ENCODE data around the gene IRF2BP2.

IRF2BP2 gene

GRCh38 chr1:234583755-234584419, 26.1 kb downstream of the IRF2BP2 start:
- TF ChIP-seq CTCF (conservative IDR thresholded peaks at IDR 0.05; ENCODE audit: low read depth, low read length) = no peak
- DNase-seq (ENCODE audit: low read depth) = no peak
- no peak overlapping the region for H3K4me3 ChIP-seq (ENCODE audit: low read depth, low read length)

- DNase-seq (ENCODE audit: low read depth) = peak; percentile 58
Observed at GRCh38 chr1:234582681-234583301, 27.2 kb downstream of the IRF2BP2 start.

GRCh38 chr1:234582186-234582585, 27.8 kb downstream of the IRF2BP2 start:
- no peak for DNase-seq (ENCODE audit: low read depth)
- TF ChIP-seq CTCF (conservative IDR thresholded peaks at IDR 0.05; ENCODE audit: low read depth, low read length) = no peak

More at GRCh38 chr1:234582681-234583301, 27.2 kb downstream of the IRF2BP2 start:
- TF ChIP-seq CTCF (conservative IDR thresholded peaks at IDR 0.05; ENCODE audit: low read depth, low read length) = no peak
- no peak overlapping the region for H3K4me3 ChIP-seq (ENCODE audit: low read depth, low read length)

GRCh38 chr1:234581063-234581714, 28.8 kb downstream of the IRF2BP2 start:
- H3K4me3 ChIP-seq (ENCODE audit: low read depth, low read length) = no peak overlapping the region
- no peak for DNase-seq (ENCODE audit: low read depth)
- no peak for TF ChIP-seq CTCF (conservative IDR thresholded peaks at IDR 0.05; ENCODE audit: low read depth, low read length)

More at GRCh38 chr1:234582186-234582585, 27.8 kb downstream of the IRF2BP2 start:
- H3K4me3 ChIP-seq (ENCODE audit: low read depth, low read length) = no peak overlapping the region

GRCh38 chr1:234579967-234580366, 30.0 kb downstream of the IRF2BP2 start:
- H3K4me3 ChIP-seq (ENCODE audit: low read depth, low read length) = no peak overlapping the region
- DNase-seq (ENCODE audit: low read depth) = peak; percentile 54
- peak; percentile 45 for TF ChIP-seq CTCF (conservative IDR thresholded peaks at IDR 0.05; ENCODE audit: low read depth, low read length)

GRCh38 chr1:234578735-234579134, 31.2 kb downstream of the IRF2BP2 start:
- H3K4me3 ChIP-seq (ENCODE audit: low read depth, low read length) = no peak overlapping the region
- TF ChIP-seq CTCF (conservative IDR thresholded peaks at IDR 0.05; ENCODE audit: low read depth, low read length) = no peak
- no peak for DNase-seq (ENCODE audit: low read depth)

All from choroid plexus epithelial cell (primary cell).